Activated CD8-positive, alpha-beta memory T cell treated with anti-CD3 and anti-CD28 coated beads for 4 hours (primary cell): ENCODE data around the gene EMP2.
"Not testable (repeated sequence)": the region's sequence is repeated elsewhere in the genome, so short reads cannot be mapped to it uniquely, and the experiment has no call there.

Experiments used
- DNase-seq, 2 donors: peaks; one replicate each; pipeline ENCODE4 v3.0.0-alpha.2; 2020; ENCODE audit warnings: low read depth in 2 of 2

Gene EMP2

DNA sequence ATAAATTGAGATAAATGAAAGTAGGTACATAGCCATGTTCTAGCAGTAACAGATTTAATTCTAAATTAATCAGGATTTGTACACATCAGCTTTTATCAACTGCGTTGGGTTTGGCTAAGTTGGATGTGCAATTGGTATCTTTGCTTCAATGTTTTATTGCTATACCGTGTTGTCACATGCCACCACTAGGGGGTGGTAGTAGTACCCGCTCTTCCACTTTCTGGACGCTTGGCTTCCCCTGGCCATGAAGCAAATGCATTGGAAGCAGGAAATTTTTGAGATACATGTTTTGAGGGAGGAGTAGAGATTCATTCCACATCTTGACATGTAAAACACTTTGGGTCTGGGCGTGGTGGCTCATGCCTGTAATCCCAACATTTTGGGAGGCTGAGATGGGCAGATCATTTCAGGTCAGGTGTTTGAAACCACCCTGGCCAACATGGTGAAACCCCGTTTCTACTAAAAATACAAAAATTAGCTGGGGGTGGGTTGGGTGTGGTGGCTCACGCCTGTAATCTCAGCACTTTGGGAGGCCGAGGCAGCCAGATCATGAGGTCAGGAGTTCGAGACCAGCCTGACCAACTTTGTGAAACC lies 58.6 kb downstream of the EMP2 start:
- peak in 1 of 2 donors; percentile 7 for DNase-seq

DNA sequence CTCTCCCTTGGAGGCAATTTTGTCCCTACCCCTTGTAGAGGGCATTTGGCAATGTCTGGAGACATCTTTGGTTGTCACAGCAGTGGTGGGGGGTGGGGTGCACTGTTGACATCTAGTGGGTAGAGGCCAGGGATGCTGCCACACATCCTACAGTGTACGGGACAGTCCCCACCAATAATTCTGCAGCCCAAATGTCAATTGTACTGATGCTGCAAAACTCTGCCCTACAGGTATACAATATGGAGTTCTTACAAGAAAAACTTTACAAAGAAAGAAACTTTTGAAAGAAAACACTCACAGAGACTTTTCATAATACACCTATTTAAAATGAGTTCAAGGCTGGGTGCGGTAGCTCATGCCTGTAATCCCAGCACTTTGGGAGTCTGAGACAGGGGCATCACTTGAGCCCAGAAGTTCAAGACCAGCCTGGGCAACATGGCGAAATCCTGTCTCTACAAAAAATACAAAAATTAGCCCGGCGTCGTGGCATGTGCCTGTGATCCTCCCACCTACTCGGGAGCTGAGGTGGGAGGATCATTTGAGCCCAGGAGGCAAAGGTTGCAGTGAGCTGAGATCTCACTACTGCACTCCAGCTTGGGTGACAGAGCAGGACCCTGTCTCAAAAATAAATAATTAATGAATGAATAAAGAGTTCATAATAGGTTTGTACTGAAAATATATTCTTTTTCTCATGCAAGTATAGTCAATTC lies 59.4 kb downstream of the EMP2 start:
- no peak for DNase-seq

DNA sequence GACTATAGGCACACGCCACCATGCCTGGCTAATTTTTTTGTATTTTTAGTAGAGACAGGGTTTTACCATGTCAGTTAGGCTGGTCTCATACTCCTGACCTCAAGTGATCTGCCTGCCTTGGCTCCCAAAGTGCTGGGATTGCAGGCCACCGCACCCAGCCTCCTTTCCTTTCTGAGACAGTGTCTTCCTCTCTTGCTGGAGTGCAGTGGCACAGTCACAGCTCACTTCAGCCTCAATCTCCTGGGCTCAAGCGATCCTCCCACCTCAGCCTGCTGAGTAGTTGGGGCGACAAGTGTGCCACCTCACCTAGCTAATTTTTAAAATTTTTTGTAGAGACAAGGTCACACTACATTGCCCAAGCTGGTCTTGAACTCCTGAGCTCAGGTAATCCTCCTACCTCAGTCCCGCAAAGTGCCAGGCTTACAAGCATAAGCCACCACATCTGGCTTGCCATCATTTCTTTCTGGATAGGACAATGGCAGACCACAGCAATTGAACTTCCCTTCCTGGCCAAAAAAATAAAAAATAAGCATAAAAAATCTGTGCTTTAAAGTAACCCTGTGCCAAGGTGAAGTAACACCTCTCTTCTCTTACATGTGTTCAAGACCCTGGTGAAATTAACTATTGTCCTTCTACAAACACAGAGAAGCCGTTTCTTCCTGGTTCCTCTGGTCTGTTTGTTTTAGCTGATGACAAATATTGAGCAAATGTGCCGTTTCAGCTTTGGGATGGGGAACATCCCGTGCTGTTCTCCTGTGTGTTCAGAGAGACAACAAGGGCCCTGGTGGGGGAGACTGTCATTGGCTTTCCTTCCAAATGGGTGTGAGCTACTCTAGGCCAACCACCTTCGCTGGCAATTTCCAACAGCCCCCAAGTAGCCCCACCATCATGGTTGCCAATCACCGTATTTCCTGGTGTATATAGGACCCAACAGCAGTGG lies 60.2 kb downstream of the EMP2 start:
- DNase-seq = no peak

GRCh38 chr16:10519297-10519696 lies 61.1 kb downstream of the EMP2 start:
- no peak for DNase-seq

DNA sequence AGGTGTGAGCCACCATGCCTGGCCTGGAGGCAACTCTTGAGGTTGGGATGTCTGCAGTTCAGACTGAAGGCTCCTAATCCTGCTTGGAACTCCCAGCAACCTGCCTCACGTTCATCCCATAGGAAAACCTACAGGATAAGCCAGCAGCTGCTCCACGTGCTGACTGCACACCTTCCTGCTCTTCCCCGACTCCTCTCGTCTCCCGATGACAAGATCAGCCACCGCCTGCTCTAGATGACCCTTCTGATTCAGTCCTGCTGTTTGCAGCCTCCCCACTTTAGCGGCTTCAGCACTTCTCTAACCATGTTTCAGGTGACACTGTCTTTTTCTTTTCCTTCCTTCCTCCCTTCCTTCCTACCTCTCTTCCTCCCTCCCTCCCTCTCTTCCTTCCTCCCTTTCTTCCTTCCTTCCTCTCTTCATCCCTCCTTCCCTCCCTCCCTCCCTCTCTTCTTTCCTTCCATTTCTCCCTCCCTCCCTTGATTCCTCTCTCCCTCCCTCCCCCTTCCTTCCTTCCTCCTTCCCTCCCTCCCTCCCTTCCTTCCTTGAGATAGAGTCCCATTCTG lies 61.8 kb downstream of the EMP2 start:
- no peak for DNase-seq

- DNase-seq = no peak
These were observed 62.5 kb downstream of the EMP2 start for GRCh38 chr16:10517868-10518267.

- DNase-seq = no peak
These were observed 65.9 kb downstream of the EMP2 start for GRCh38 chr16:10514369-10515055.

DNA sequence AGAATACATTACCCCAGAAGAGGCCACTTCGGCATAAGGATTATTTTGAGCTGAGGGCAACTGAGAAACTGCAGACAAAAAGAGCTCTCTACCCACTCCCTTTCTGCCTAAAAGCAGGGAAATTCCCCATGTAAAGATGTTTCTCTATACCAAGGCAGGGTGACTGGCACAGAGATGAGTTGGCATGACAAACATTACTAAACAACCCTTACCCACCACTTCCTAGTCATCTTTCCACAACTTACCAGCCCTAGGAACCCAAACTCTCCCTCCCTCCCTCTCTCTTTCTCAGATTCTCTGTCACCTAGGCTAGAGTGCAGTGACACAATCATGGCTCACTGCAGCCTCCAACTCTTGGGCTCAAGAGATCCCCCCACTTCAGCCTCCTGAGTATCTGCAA lies 68.6 kb downstream of the EMP2 start:
- DNase-seq = no peak

DNA sequence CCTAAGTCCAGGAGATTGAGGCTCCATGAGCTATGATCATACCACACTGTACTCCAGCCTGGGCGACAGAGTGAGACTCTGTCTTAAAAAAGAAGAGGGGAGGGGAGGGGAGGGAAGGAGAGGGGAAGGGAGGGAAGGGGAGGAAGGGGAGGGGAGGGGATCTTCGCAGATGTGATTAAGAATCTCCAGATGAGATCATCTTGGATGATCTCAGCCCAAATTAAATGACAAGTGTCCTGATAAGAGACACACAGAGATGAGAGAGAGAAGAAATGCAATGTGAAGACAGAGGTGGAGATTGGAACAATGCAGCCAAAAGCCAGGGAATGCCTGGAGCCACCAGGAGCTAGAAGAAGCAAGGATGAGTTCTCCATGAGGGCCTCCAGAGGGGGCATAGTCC lies 70.1 kb downstream of the EMP2 start:
- DNase-seq = no peak

DNA sequence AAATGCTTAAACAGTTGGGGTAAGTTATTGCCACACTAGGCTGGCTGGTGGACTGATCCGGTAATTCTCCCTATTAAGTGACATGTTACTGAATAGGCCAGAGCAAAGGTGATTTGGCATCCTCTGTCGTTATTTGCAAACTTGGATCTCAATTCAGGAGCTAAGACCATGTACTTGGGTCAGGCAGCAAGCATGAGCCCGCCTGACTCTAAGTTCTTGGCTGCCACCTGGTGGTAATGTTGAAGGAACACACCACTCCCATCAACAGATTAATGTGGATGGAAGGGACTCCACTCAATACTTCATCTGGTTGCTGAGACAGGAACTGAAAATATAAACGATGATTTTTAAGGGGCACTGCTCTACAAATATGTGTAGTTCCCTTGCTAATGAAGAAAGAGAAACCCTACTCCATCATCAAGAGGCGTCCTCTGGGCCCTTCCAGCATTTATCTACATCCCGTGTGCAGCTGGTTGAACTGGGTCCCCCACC lies 70.8 kb downstream of the EMP2 start:
- DNase-seq = peak; percentile 21

- DNase-seq = not testable (repeated sequence)
These were observed 75.1 kb downstream of the EMP2 start for GRCh38 chr16:10505286-10505685.

DNA sequence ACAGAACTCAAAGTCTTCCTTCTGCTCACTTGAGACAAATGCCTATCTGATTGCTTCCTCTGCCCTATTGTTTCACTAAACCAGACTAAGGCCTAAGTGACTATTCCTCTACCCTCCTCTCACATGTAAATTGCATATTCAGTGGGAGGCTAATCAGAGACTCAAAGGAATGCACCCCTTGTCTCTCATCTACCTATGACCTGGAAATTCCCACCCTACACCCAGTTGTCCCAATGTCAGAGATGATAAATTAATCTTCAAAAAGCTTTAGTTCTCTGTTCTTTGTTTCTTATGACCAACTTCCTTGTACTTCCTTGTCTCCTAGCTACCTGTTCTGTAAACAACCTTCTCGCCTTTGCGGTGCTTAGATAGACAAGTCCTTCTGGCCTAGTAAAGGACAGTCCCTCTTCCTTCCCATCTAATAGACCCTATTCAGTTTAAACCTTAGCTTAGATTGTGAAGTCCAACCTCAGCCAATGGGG lies 76.0 kb downstream of the EMP2 start:
- DNase-seq = no peak

GRCh38 chr16:10502776-10503175 lies 77.6 kb downstream of the EMP2 start:
- no peak for DNase-seq

- no peak for DNase-seq
These were observed 79.3 kb downstream of the EMP2 start for GRCh38 chr16:10501016-10501607.

DNA sequence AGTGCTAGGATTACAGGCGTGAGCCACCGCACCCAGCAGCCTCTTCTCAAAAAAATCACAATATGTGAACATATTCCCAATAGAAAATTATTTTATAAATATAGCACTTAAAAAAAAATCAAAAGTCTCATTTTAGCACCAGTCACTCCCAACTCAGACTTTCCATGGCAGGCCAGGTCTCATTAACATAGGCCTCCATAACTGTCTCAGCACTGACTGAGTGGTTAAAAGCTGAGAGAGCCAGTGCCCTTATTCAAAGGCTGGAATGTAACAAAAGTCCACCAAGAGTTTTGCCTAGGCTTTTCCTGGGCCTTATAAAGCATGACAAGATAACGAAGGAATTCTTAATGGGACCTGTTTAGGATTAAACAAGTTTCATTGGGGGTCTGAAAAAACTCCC lies 79.8 kb downstream of the EMP2 start:
- DNase-seq = no peak

- DNase-seq = no peak
These were observed 83.0 kb downstream of the EMP2 start for GRCh38 chr16:10497132-10498101.

- no peak for DNase-seq
These were observed 85.4 kb downstream of the EMP2 start for GRCh38 chr16:10495031-10495345.

GRCh38 chr16:10494343-10495030 lies 85.9 kb downstream of the EMP2 start:
- DNase-seq = no peak

DNA sequence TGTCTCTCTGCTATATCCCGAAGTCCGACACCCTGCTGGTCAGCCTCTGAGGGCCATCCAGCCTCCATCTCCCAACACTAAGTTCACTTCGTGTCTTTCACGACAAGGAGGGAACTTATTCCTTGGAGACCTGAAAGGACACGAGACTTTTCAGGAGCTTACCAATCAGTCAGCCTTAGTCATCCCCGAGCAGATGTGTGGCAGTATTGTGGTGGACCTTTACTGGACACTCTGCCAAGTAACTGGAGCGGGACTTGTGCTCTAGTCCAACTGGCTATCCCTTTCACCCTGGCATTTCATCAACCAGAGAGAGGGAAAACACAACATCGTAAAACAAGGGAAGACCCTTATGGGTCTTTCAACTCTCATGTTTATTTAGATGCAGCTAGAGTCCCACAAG lies 87.1 kb downstream of the EMP2 start:
- no peak for DNase-seq
